Activated B cell treated with CpG ODN at 0.5 μM for 24 hours (primary cell): ENCODE results near the gene CDKN2AIPNL. TPM values are rescaled to one million over a fixed set of nuclear protein-coding genes. Genes with fewer than 3 reads are reported as not detected.

Experiments
- ATAC-seq: fragments of 200-7000 bp; cut with Tn5 transposase; one replicate; pipeline ENCODE4 v1.10.0; 2021; ENCODE audit warnings: low read depth, mild to moderate bottlenecking, moderate library complexity
- CTCF ChIA-PET: fragments of 350-600 bp; sonication (Branson Sonifier 250); formaldehyde crosslinking; loops from one replicate; lab custom pipeline; 2021; ENCODE audit warnings: antibody characterized with exemption; lab: Charles Lee
- POLR2A ChIA-PET: fragments of 350-600 bp; sonication (Branson Sonifier 250); formaldehyde crosslinking; loops from one replicate; lab custom pipeline; 2021; ENCODE audit warnings: antibody characterized with exemption; lab: Charles Lee
- DNase-seq: peaks from one replicate; pipeline ENCODE4 v3.0.0; 2022
- H3K27ac Mint-ChIP-seq: one replicate; pipeline ENCODE4 v1.8.0; 2020; ENCODE audit warnings: mixed read lengths
- H3K27me3 Mint-ChIP-seq: one replicate; pipeline ENCODE4 v1.8.0; 2021; ENCODE audit warnings: mixed read lengths
- H3K36me3 Mint-ChIP-seq: one replicate; pipeline ENCODE4 v1.8.0; 2021; ENCODE audit warnings: low read depth, mixed read lengths
- H3K4me1 Mint-ChIP-seq: one replicate; pipeline ENCODE4 v1.8.0; 2021; ENCODE audit warnings: mixed read lengths
- H3K4me3 Mint-ChIP-seq: one replicate; pipeline ENCODE4 v1.8.0; 2020; ENCODE audit warnings: mild to moderate bottlenecking, mixed read lengths
- H3K9me3 Mint-ChIP-seq: one replicate; pipeline ENCODE4 v1.8.0; 2020; ENCODE audit warnings: mixed read lengths
- CTCF ChIP-seq: fragments of 200-600 bp; IDR thresholded peaks from one replicate; pipeline ENCODE4 v1.8.0; 2022; ENCODE audit warnings: antibody characterized with exemption, mild to moderate bottlenecking
- intact Hi-C: fragments of 100-400 bp; cut with micrococcal nuclease; formaldehyde crosslinking; loops from one replicate; pipeline ENCODE4 v1.15.1; 2024
- total RNA-seq: library from RNA; stranded (reverse); gene quantifications from 2 replicates; pipeline ENCODE4 v1.2.3, GENCODE V29; 2022

CDKN2AIPNL gene
- 21.6 and 22.4 TPM in 2 replicates for total RNA-seq

GRCh38 chr5:134411546-134412266, at the start of gene CDKN2AIPNL:
Gene CDKN2AIPNL, minus strand, starts transcription at chr5:134411881. Its CDS starts 27 bp downstream, at chr5:134411854.
- TF ChIP-seq CTCF: no peak
- peaks cover 11% of the 10 kb centered on the region for H3K36me3 Mint-ChIP-seq
- H3K9me3 Mint-ChIP-seq: no peaks in the 10 kb centered on the region
- ChIA-PET POLR2A (interaction anchor here (0.6 to 3.0 kb wide), 29 partner anchors 9 to 491 kb away, joined by 3 to 81 read pairs (median 4); partner anchors contain the start of genes CAMLG, CDKL3, JADE2 and UBE2B), CTCF (interaction anchor here (0.6 to 4.3 kb wide), 25 partner anchors 16 to 176 kb away, joined by 3 to 26 read pairs (median 4); partner anchors contain the start of gene UBE2B)
- intact Hi-C loops: loop anchor here (1.0 to 10.0 kb wide), 9 partner anchors 25 to 176 kb away; partner anchors contain the start of gene UBE2B
- peak; percentile 92 for DNase-seq
- H3K4me1 Mint-ChIP-seq: peaks cover 31% of the 10 kb centered on the region
- peak; percentile 99 for ATAC-seq
- peak within 1 kb of the TSS; percentile 85 for H3K27ac Mint-ChIP-seq
- H3K4me3 Mint-ChIP-seq: peak within 1 kb of the TSS; percentile 95
- no peaks in the 10 kb centered on the region for H3K27me3 Mint-ChIP-seq

- CTCF ChIA-PET: no interaction called here
Observed at GRCh38 chr5:134460551-134460950, 48.9 kb upstream of the CDKN2AIPNL start.

GRCh38 chr5:134459491-134459890, 47.8 kb upstream of the CDKN2AIPNL start:
- no peak for ATAC-seq
- no peaks in the 10 kb centered on the region for H3K36me3 Mint-ChIP-seq
- H3K27ac Mint-ChIP-seq: no peak overlapping the region
- H3K27me3 Mint-ChIP-seq: no peaks in the 10 kb centered on the region
- TF ChIP-seq CTCF: no peak
- DNase-seq: no peak
- POLR2A ChIA-PET: interaction anchor here (1.5 kb wide), 1 partner anchor 66 kb away, joined by 6 read pairs; the partner anchor contains the start of gene JADE2
- H3K4me1 Mint-ChIP-seq: peaks cover 18% of the 10 kb centered on the region
- intact Hi-C loops: no loop called here
- no peaks in the 10 kb centered on the region for H3K9me3 Mint-ChIP-seq
- H3K4me3 Mint-ChIP-seq: no peak overlapping the region
- CTCF ChIA-PET: no interaction called here

More at GRCh38 chr5:134460551-134460950, 48.9 kb upstream of the CDKN2AIPNL start:
- intact Hi-C loops: no loop called here
- no peaks in the 10 kb centered on the region for H3K9me3 Mint-ChIP-seq
- H3K27me3 Mint-ChIP-seq: no peaks in the 10 kb centered on the region
- H3K36me3 Mint-ChIP-seq: no peaks in the 10 kb centered on the region
- ATAC-seq (no peak), DNase-seq (no peak)
- peaks cover 29% of the 10 kb centered on the region for H3K4me1 Mint-ChIP-seq
- H3K4me3 Mint-ChIP-seq: no peak overlapping the region
- no peak for TF ChIP-seq CTCF
- POLR2A ChIA-PET: interaction anchor here (0.7 kb wide), 1 partner anchor 283 kb away, joined by 5 read pairs; no protein-coding TSS in a partner anchor
- H3K27ac Mint-ChIP-seq: no peak overlapping the region

- TF ChIP-seq CTCF: no peak
- ChIA-PET CTCF (no interaction called here), POLR2A (interaction anchor here (1.5 kb wide), 1 partner anchor 66 kb away, joined by 6 read pairs; the partner anchor contains the start of gene JADE2)
- Mint-ChIP-seq H3K36me3 (no peaks in the 10 kb centered on the region), H3K27ac (no peak overlapping the region), H3K9me3 (no peaks in the 10 kb centered on the region), H3K4me3 (no peak overlapping the region), H3K27me3 (no peaks in the 10 kb centered on the region), H3K4me1 (peaks cover 13% of the 10 kb centered on the region)
- intact Hi-C loops: no loop called here
- DNase-seq (no peak), ATAC-seq (no peak)
Observed at GRCh38 chr5:134459010-134459403, 47.3 kb upstream of the CDKN2AIPNL start.
